Right lobe of liver (tissue), 6 donors: Measurements from ENCODE around the gene SLC16A4. TPM values are rescaled to one million over a fixed set of nuclear protein-coding genes. Genes with fewer than 3 reads are reported as not detected.
A peak's percentile ranks its signal among the peaks of the same experiment; 100 is the strongest.

Experiments used
- ATAC-seq, 4 donors: fragments of 200-7000 bp; cut with Tn5 transposase; one replicate each; pipeline ENCODE4 v1.9.1; 2020; ENCODE audit warnings: mild to moderate bottlenecking in 4 of 4, moderate library complexity in 4 of 4
- DNase-seq, 3 donors: peaks; one replicate each; pipeline ENCODE4 v3.0.0-alpha.2; 2020
- H3K27ac ChIP-seq, 3 donors: fragments of 200-600 bp; one replicate each; pipeline ENCODE4 v1.8.0; 2022
- H3K27me3 ChIP-seq, 2 donors: fragments of 200-600 bp; one replicate each; pipeline ENCODE4 v1.8.0; 2022
- H3K36me3 ChIP-seq, 4 donors: fragments of 200-600 bp; sonication (generic) in 1 of 4; one replicate each; pipeline versions ENCODE4 v1.5.1 to v1.8.0; 2017 to 2022; ENCODE audit warnings: control low read depth in 1 of 4
- H3K4me1 ChIP-seq, 4 donors: fragments of 200-600 bp; sonication (generic) in 1 of 4; one replicate each; pipeline versions ENCODE4 v1.5.1 to v1.8.0; 2017 to 2022; ENCODE audit warnings: control low read depth in 1 of 4
- H3K4me3 ChIP-seq, 3 donors: fragments of 200-600 bp; one replicate each; pipeline ENCODE4 v1.8.0; 2022
- H3K9me3 ChIP-seq, 4 donors: fragments of 200-600 bp; sonication (generic) in 1 of 4; one replicate each; pipeline versions ENCODE4 v1.5.1 to v1.8.0; 2017 to 2022; ENCODE audit warnings: control low read depth in 1 of 4
- POLR2A ChIP-seq: fragments of 450-650 bp; IDR thresholded peaks from one replicate; pipeline ENCODE4 v1.6.1; 2017; ENCODE audit warnings: antibody characterized with exemption, mild to moderate bottlenecking
- WGBS: methylation state at CpG from one replicate; pipeline ENCODE4 v1.1.6; 2018; ENCODE audit warnings: low coverage, low lambda C conversion rate; ENCODE audit not compliant: insufficient coverage; ENCODE audit errors: missing lambda C conversion rate; 5-methylcytosine and 5-hydroxymethylcytosine counted together
- intact Hi-C, 2 donors: fragments of 100-400 bp; cut with DNase I; formaldehyde crosslinking; loops; one replicate each; pipeline versions ENCODE4 v1.11.2 to v1.14.1; 2022
- total RNA-seq, 6 experiments: library from RNA; depleted of rRNA in 2 of 6; stranded (reverse); fragments of >200 nt in 2 of 6; fragmentation: NEBNext Ultra II Directional in 3 of 6; extraction: Animal tissue kit (Norgen Biotek cat#: 25700) in 3 of 6; gene quantifications; one replicate each; pipeline versions ENCODE4 v1.1.0 to v1.2.4, GENCODE V29; 2016 to 2023
- TF ChIP-seq, protein P1 (sequence below), 4 donors: fragments of 200-600 bp in 3 of 4; fragments of 450-650 bp in 1 of 4; IDR thresholded peaks; one replicate each; pipeline versions ENCODE4 v1.5.1 to v1.8.0; 2016 to 2022; ENCODE audit warnings: antibody characterized with exemption in 4 of 4, mild to moderate bottlenecking in 2 of 4
- donor health status: DM: no; HTN: yes; CAD: no.
- donor health status: DM: no; HTN: no; CAD: no.
- donor health status: DM: no; HTN: no; CAD: no.
- donor health status: DM: no; HTN: yes; CAD: no.
- donor health status: DM: no; HTN: yes; CAD: no.

The SLC16A4 gene
- total RNA-seq, 6 experiments from 2014 or later = 0.49 to 4.0 (median 3.4) TPM

DNA sequence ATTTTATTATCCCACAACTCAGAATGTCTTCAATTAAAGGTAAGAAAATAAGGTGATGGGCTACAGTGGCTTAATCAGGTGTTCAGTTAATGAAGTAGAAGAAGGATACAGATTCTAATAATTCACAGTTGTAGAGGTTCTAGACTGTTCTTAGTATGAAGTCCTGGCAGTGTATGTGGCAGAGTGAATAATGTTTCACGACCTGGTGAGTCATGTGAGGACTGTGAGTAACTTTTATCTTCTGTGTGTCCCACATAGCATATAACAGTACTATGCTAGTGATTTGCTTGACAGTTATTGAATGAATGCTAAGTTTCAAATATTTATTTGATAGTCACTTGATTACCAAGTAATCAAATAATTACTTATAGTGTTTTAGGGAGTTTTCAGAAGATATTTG is 20.0 kb downstream of the SLC16A4 start:
- Histone ChIP-seq H3K9me3 (no peaks in the 10 kb centered on the region), H3K27me3 (no peaks in the 10 kb centered on the region), H3K4me3 (no peak overlapping the region), H3K36me3 (peaks cover 0 to 25% (median 3%) of the 10 kb centered on the region in 4 donors), H3K4me1 (no peaks in the 10 kb centered on the region), H3K27ac (no peak overlapping the region)
- DNase-seq (no peak), ATAC-seq (peak in 1 of 4 donors; percentile 87)
- 31% methylated on average over 1 of the region's 1 CpG for WGBS
- TF ChIP-seq, protein P1, sequence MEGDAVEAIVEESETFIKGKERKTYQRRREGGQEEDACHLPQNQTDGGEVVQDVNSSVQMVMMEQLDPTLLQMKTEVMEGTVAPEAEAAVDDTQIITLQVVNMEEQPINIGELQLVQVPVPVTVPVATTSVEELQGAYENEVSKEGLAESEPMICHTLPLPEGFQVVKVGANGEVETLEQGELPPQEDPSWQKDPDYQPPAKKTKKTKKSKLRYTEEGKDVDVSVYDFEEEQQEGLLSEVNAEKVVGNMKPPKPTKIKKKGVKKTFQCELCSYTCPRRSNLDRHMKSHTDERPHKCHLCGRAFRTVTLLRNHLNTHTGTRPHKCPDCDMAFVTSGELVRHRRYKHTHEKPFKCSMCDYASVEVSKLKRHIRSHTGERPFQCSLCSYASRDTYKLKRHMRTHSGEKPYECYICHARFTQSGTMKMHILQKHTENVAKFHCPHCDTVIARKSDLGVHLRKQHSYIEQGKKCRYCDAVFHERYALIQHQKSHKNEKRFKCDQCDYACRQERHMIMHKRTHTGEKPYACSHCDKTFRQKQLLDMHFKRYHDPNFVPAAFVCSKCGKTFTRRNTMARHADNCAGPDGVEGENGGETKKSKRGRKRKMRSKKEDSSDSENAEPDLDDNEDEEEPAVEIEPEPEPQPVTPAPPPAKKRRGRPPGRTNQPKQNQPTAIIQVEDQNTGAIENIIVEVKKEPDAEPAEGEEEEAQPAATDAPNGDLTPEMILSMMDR (IDR thresholded peaks at IDR 0.05) = no peak
- TF ChIP-seq POLR2A = no peak
- intact Hi-C loops = no loop called here

DNA sequence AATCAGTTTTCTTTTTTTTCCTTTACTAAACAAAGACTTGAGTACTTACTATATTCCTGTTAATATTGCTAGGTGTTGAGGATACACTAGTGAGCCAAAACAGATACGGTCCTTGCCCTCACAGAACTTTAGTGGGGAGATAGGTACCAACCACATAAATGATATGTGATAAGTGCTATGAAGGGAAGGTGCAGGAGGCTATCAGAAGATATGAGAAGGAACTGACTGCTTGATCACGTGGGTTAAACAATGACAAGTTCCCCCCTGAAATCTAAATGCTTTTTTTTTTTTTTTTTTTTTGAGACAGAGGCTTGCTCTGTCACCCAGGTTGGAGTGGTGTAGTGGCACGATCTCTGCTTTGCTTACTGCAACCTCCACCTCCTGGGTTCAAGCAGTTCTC is 26.6 kb downstream of the SLC16A4 start:
- no peak overlapping the region for H3K27ac ChIP-seq
- intact Hi-C loops = no loop called here
- no peak overlapping the region for H3K4me3 ChIP-seq
- WGBS = 76% methylated on average over 2 of the region's 3 CpGs
- no peak for DNase-seq
- no peaks in the 10 kb centered on the region for H3K4me1 ChIP-seq
- no peaks in the 10 kb centered on the region for H3K9me3 ChIP-seq
- no peaks in the 10 kb centered on the region for H3K36me3 ChIP-seq
- ATAC-seq = no peak
- no peak for TF ChIP-seq POLR2A
- TF ChIP-seq, protein P1 (IDR thresholded peaks at IDR 0.05) = no peak
- no peaks in the 10 kb centered on the region for H3K27me3 ChIP-seq

DNA sequence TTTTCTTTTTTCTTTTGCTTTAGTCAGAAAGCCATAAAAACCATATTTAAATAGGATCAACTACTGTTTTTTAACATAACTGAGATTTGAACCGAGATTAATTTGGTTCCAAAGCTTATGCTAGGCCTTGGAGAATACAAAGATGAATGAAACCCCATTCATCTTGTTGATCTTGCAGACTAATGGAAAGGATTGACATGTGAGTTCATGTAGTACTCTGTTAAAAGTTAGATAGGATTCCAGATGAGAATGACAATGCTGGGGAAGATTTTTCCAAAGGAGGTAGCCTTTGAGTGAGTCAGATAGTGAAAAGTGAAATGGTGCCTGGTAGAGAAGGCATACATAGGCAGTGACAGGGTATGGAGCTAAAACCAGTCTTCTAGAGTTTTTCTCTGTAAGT is 29.0 kb downstream of the SLC16A4 start:
- intact Hi-C loops = no loop called here

DNA sequence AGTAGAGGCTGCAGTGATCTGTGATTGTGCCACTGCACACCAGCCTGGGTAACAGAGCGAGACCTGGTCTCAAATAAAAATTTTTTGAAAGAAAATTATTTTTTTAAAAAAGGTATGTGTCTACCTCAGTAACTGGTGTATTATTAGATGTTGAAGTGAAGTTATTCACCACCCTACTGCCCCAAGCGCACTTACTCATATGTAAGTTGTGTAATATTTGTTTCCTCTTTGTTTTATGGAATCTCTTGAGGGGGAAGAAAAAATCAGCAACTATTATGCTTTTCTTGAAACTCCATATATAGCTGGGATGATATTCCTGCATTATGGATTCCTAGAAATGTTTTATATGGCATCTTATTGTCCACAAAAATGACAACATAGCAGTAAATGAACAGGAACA is 30.4 kb downstream of the SLC16A4 start:
- H3K36me3 ChIP-seq = peaks cover 0 to 9% (median 0%) of the 10 kb centered on the region in 4 donors
- WGBS = 89% methylated on average over 2 of the region's 2 CpGs
- no peak for ATAC-seq
- no peak overlapping the region for H3K27ac ChIP-seq
- H3K4me3 ChIP-seq = no peak overlapping the region
- H3K27me3 ChIP-seq = no peaks in the 10 kb centered on the region
- no peaks in the 10 kb centered on the region for H3K9me3 ChIP-seq
- H3K4me1 ChIP-seq = peaks cover 0 to 4% (median 0%) of the 10 kb centered on the region in 4 donors
- intact Hi-C loops = no loop called here
- no peak for DNase-seq
- TF ChIP-seq POLR2A = no peak
- TF ChIP-seq, protein P1 (IDR thresholded peaks at IDR 0.05) = no peak

More for the DNA sequence above, 29.0 kb downstream of the SLC16A4 start:
- Histone ChIP-seq H3K9me3 (no peaks in the 10 kb centered on the region), H3K4me3 (no peak overlapping the region), H3K27me3 (no peaks in the 10 kb centered on the region), H3K27ac (no peak overlapping the region), H3K4me1 (no peaks in the 10 kb centered on the region), H3K36me3 (peaks cover 0 to 3% (median 0%) of the 10 kb centered on the region in 4 donors)
- 100% methylated on average over 1 of the region's 1 CpG for WGBS
- TF ChIP-seq POLR2A = no peak
- TF ChIP-seq, protein P1 (IDR thresholded peaks at IDR 0.05) = no peak
- ATAC-seq (no peak), DNase-seq (no peak)

DNA sequence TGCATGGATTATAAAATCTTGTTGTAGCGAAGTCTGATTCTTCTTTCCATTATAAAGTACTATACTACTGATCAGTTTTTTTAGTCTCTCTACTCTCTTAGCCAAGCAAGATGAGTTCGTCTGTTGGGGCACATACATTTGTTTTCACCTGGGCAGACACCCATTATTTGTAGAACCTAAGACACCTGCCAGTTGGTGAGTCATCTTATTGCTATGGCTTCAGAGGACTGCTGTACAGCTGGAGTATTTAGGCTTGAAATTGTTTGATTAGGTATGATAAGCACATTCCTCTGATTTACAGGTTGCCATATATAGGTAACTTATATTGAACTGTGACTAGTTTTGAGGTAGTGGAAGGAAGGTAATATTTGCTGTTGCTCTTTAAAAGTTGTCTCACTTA is 34.4 kb downstream of the SLC16A4 start:
- intact Hi-C loops = no loop called here
- ATAC-seq (peak; percentile 34 to 96 (median 66)), DNase-seq (no peak)
- H3K4me3 ChIP-seq = no peak overlapping the region
- peaks cover 0 to 8% (median 0%) of the 10 kb centered on the region in 4 donors for H3K4me1 ChIP-seq
- no peak for TF ChIP-seq POLR2A
- no peaks in the 10 kb centered on the region for H3K27me3 ChIP-seq
- H3K9me3 ChIP-seq = no peaks in the 10 kb centered on the region
- 67% methylated on average over 2 of the region's 2 CpGs for WGBS
- no peak overlapping the region for H3K27ac ChIP-seq
- H3K36me3 ChIP-seq = peaks cover 0 to 9% (median 0%) of the 10 kb centered on the region in 4 donors
